K562 (cell line): ENCODE results near the gene PHOSPHO1. TPM values are rescaled to one million over a fixed set of nuclear protein-coding genes. Genes with fewer than 3 reads are reported as not detected.

Experiments
- MAFK ChIP-seq: IDR thresholded peaks from 2 replicates; pipeline ENCODE4 v1.6.1; 2011; ENCODE audit warnings: low read length, improper control_type of control experiment
- MEIS2 ChIP-seq: fragments of 450-650 bp; IDR thresholded peaks from 2 replicates; pipeline ENCODE4 v1.6.1; 2014; ENCODE audit warnings: mild to moderate bottlenecking; ENCODE audit not compliant: partially characterized antibody
- RB1 ChIP-seq: fragments of 450-650 bp; IDR thresholded peaks from 2 replicates; pipeline ENCODE4 v1.6.1; 2017; ENCODE audit warnings: low read depth, mild to moderate bottlenecking
- ZNF263 ChIP-seq: sonication (generic); formaldehyde crosslinking; IDR thresholded peaks from 2 replicates; pipeline ENCODE4 v1.8.0; 2022; ENCODE audit warnings: mild to moderate bottlenecking, missing genetic modification reagents, borderline replicate concordance
- polyA plus RNA-seq, 8 experiments: library from polyadenylated mRNA; depleted of rRNA in 4 of 8; stranded (reverse) in 5 of 8; unstranded in 3 of 8; fragments of >200 nt; fragmentation: Nextera tagmentation in 2 of 8; fragmentation: Illumina TruSeq in 1 of 8; extraction: Ambion mirVana in 2 of 8; extraction: Trizol in 1 of 8; gene quantifications; 2 replicates each; pipeline versions ENCODE4 v1.2.1 to v1.2.3, GENCODE V29; 2011 to 2014; ENCODE audit warnings: inconsistent platforms in 1 of 8, missing spikeins in 1 of 8
- total RNA-seq, 7 experiments: library from RNA; depleted of rRNA in 6 of 7; stranded (reverse); fragments of >200 nt in 6 of 7; fragmentation: Illumina TruSeq in 2 of 7; extraction: Trizol in 2 of 7; gene quantifications; 2 replicates each; pipeline versions ENCODE4 v1.2.1 to v1.2.3, GENCODE V29; 2011 to 2021; ENCODE audit warnings: low replicate concordance in 1 of 7
- TF ChIP-seq, protein P1 (sequence below): IDR thresholded peaks from 2 replicates; pipeline ENCODE4 v1.6.1; 2011; ENCODE audit warnings: borderline replicate concordance, low read depth, mild to moderate bottlenecking, moderate library complexity, low read length; ENCODE audit not compliant: insufficient read depth, poor library complexity, severe bottlenecking
- TF ChIP-seq, protein P2 (sequence below): fragments of 450-650 bp; formaldehyde crosslinking; IDR thresholded peaks from 2 replicates; pipeline ENCODE4 v1.4.0; 2020; ENCODE audit warnings: mild to moderate bottlenecking, moderate library complexity
- TF ChIP-seq, protein P3 (sequence below): sonication (generic); formaldehyde crosslinking; IDR thresholded peaks from 2 replicates; pipeline ENCODE4 v1.8.0; 2022; ENCODE audit warnings: missing genetic modification reagents, mild to moderate bottlenecking, moderate library complexity, borderline replicate concordance
- TF ChIP-seq, protein P4 (sequence below): fragments of 450-650 bp; IDR thresholded peaks from 2 replicates; pipeline ENCODE4 v1.6.1; 2016; ENCODE audit warnings: low read depth

Gene PHOSPHO1
- total and polyA plus RNA-seq, 9 of the 15 experiments (the other 6 are each of a cell fraction or from before 2014, with no cell fraction given), result 0.06 to 0.07 TPM; not detected in 7

DNA sequence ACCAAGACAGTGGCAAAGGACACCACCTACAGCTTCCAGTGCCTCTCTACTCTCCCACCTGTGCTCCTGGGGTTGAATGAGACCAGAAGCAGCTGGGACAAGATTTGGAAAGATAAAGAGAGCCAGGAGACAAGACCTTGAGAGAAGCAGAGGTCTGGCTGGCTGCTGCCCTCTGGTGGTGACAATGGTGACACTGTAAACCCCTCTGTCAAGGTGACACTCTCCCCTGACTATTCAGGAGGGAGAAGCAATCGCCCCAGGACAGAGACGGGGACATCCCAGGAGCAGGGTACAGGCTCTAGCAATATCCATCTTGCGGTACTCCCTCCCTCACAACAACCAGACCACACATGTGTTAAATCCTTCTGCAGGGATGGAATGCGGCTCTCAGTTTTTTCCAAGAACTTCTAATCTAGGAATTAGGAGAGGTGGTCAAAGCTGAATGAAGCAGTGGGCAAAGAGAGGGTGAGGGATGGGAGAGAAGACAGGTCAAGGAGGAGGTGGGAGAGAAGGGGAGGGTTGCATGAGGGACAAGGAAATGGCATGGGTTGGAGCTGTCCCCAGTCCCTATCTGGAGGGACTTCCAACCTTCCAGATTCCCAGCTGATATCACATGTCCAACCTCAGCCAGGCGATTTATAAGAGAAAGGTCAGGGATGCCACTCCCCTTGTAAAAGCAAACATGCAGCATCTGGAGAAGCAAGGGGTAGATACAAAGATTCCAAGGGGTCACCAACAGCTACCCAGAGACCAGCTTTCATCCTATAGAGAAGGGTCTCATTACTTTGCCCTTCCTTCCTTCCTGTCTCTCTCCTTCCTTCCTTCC is 2.9 kb downstream of the PHOSPHO1 start (continued):
- TF ChIP-seq, protein P1, sequence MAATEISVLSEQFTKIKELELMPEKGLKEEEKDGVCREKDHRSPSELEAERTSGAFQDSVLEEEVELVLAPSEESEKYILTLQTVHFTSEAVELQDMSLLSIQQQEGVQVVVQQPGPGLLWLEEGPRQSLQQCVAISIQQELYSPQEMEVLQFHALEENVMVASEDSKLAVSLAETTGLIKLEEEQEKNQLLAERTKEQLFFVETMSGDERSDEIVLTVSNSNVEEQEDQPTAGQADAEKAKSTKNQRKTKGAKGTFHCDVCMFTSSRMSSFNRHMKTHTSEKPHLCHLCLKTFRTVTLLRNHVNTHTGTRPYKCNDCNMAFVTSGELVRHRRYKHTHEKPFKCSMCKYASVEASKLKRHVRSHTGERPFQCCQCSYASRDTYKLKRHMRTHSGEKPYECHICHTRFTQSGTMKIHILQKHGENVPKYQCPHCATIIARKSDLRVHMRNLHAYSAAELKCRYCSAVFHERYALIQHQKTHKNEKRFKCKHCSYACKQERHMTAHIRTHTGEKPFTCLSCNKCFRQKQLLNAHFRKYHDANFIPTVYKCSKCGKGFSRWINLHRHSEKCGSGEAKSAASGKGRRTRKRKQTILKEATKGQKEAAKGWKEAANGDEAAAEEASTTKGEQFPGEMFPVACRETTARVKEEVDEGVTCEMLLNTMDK, result peak; percentile 20
- TF ChIP-seq MEIS2 (peak; percentile 27), ZNF263 (0 out of 2 replicates have a peak, but pooled peaks have one; percentile 53), MAFK (0 out of 2 replicates have a peak, but pooled peaks have one; percentile 3), RB1 (peak; percentile 27; the same call in 1 of the 2 replicates)
- TF ChIP-seq, protein P2, sequence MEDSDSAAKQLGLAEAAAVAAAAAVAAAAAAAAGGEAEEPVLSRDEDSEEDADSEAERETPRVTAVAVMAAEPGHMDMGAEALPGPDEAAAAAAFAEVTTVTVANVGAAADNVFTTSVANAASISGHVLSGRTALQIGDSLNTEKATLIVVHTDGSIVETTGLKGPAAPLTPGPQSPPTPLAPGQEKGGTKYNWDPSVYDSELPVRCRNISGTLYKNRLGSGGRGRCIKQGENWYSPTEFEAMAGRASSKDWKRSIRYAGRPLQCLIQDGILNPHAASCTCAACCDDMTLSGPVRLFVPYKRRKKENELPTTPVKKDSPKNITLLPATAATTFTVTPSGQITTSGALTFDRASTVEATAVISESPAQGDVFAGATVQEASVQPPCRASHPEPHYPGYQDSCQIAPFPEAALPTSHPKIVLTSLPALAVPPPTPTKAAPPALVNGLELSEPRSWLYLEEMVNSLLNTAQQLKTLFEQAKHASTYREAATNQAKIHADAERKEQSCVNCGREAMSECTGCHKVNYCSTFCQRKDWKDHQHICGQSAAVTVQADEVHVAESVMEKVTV (CRISPR knock-in tag), result peak; percentile 67
- TF ChIP-seq, protein P3, sequence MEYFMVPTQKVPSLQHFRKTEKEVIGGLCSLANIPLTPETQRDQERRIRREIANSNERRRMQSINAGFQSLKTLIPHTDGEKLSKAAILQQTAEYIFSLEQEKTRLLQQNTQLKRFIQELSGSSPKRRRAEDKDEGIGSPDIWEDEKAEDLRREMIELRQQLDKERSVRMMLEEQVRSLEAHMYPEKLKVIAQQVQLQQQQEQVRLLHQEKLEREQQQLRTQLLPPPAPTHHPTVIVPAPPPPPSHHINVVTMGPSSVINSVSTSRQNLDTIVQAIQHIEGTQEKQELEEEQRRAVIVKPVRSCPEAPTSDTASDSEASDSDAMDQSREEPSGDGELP (CRISPR knock-in tag), result peak; percentile 47; the same call in 1 of the 2 replicates
- TF ChIP-seq, protein P4, sequence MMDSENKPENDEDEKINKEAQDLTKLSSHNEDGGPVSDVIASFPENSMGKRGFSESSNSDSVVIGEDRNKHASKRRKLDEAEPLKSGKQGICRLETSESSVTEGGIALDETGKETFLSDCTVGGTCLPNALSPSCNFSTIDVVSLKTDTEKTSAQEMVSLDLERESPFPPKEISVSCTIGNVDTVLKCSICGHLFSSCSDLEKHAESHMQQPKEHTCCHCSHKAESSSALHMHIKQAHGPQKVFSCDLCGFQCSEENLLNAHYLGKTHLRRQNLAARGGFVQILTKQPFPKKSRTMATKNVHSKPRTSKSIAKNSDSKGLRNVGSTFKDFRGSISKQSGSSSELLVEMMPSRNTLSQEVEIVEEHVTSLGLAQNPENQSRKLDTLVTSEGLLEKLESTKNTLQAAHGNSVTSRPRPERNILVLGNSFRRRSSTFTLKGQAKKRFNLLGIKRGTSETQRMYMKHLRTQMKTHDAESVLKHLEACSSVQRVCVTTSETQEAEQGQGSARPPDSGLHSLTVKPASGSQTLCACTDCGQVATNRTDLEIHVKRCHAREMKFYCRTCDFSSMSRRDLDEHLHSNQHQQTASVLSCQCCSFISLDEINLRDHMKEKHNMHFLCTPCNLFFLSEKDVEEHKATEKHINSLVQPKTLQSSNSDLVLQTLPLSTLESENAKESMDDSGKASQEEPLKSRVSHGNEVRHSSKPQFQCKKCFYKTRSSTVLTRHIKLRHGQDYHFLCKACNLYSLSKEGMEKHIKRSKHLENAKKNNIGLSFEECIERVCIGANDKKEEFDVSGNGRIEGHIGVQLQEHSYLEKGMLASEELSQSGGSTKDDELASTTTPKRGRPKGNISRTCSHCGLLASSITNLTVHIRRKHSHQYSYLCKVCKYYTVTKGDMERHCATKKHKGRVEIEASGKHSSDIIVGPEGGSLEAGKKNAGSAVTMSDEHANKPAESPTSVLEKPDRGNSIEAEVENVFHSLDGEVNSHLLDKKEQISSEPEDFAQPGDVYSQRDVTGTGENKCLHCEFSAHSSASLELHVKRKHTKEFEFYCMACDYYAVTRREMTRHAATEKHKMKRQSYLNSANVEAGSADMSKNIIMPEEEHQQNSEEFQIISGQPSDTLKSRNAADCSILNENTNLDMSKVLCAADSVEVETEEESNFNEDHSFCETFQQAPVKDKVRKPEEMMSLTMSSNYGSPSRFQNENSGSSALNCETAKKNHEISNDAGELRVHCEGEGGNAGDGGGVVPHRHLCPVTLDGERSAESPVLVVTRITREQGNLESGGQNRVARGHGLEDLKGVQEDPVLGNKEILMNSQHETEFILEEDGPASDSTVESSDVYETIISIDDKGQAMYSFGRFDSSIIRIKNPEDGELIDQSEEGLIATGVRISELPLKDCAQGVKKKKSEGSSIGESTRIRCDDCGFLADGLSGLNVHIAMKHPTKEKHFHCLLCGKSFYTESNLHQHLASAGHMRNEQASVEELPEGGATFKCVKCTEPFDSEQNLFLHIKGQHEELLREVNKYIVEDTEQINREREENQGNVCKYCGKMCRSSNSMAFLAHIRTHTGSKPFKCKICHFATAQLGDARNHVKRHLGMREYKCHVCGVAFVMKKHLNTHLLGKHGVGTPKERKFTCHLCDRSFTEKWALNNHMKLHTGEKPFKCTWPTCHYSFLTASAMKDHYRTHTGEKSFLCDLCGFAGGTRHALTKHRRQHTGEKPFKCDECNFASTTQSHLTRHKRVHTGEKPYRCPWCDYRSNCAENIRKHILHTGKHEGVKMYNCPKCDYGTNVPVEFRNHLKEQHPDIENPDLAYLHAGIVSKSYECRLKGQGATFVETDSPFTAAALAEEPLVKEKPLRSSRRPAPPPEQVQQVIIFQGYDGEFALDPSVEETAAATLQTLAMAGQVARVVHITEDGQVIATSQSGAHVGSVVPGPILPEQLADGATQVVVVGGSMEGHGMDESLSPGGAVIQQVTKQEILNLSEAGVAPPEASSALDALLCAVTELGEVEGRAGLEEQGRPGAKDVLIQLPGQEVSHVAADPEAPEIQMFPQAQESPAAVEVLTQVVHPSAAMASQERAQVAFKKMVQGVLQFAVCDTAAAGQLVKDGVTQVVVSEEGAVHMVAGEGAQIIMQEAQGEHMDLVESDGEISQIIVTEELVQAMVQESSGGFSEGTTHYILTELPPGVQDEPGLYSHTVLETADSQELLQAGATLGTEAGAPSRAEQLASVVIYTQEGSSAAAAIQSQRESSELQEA, result no peak
